Testis (tissue), 3 donors: ENCODE results near the gene SMARCA1. TPM values are rescaled to one million over a fixed set of nuclear protein-coding genes. Genes with fewer than 3 reads are reported as not detected.

ENCODE experiments used
- polyA plus RNA-seq: library from polyadenylated mRNA; stranded (reverse); fragments of 350-450 nt; fragmentation: Illumina TruSeq; extraction: RNeasy Lipid Tissue Mini Kit (QIAGEN cat#74804); gene quantifications from one replicate; pipeline ENCODE4 v1.2.3, GENCODE V29; 2014; ENCODE audit warnings: low read depth, low replicate concordance; ENCODE audit not compliant: insufficient read depth
- small RNA-seq, 2 donors: library from RNA; depleted of rRNA; stranded (forward); fragments of <200 nt; gene quantifications; one replicate each; pipeline ENCODE3, GENCODE V24; 2016
- total RNA-seq, 2 donors: library from RNA; depleted of rRNA; stranded (reverse); fragments of >200 nt; gene quantifications; one replicate each; pipeline ENCODE4 v1.2.3, GENCODE V29; 2016

Gene SMARCA1
- total and polyA plus RNA-seq, 3 donors from 2014 or later, result 79.2 to 208 (median 190) TPM

Small RNA genes within 50 kb of the gene (small RNA-seq; reads per million reads assigned to genes)
- gene RF01169 (0 reads per million in 2 donors), gene RNA5SP513 (1.6 to 1.9 reads per million in 2 donors), gene RPS26P56 (0 reads per million in 2 donors)

Other genes starting within 250 kb of the SMARCA1 start
- gene OCRL, start 16.8 kb upstream of the SMARCA1 start, total RNA-seq, result 10 to 100 TPM; 88.2 to 94.1 TPM
- gene OCRL, start 16.8 kb upstream of the SMARCA1 start, polyA plus RNA-seq, result 67.9 TPM
- gene APLN, start 131.5 kb upstream of the SMARCA1 start, total RNA-seq, result 1 to 10 TPM; 2.8 to 3.1 TPM
- gene APLN, start 131.5 kb upstream of the SMARCA1 start, polyA plus RNA-seq, result 3.2 TPM
- gene XPNPEP2, start 215.5 kb upstream of the SMARCA1 start, total RNA-seq, result under 1 TPM; 0.08 to 0.25 TPM
- gene XPNPEP2, start 215.5 kb upstream of the SMARCA1 start, polyA plus RNA-seq, result 1.4 TPM